HL-60 (cell line): ENCODE data around the gene DDRGK1.

Experiments
- GABPA ChIP-seq: IDR thresholded peaks from 2 replicates; pipeline ENCODE4 v1.6.1; 2012; ENCODE audit warnings: low read depth
- POLR2AphosphoS5 ChIP-seq: IDR thresholded peaks from 2 replicates; pipeline ENCODE4 v1.6.1; 2012; ENCODE audit warnings: low read depth
- TF ChIP-seq, protein P1 (sequence below): IDR thresholded peaks from one replicate; pipeline ENCODE4 v1.5.1; 2011; ENCODE audit warnings: low read length, control low read depth, inconsistent platforms; ENCODE audit not compliant: insufficient read depth
- TF ChIP-seq, protein P2 (sequence below): IDR thresholded peaks from 2 replicates; pipeline ENCODE4 v1.6.1; 2012; ENCODE audit warnings: low read depth; ENCODE audit not compliant: insufficient replicate concordance

DNA sequence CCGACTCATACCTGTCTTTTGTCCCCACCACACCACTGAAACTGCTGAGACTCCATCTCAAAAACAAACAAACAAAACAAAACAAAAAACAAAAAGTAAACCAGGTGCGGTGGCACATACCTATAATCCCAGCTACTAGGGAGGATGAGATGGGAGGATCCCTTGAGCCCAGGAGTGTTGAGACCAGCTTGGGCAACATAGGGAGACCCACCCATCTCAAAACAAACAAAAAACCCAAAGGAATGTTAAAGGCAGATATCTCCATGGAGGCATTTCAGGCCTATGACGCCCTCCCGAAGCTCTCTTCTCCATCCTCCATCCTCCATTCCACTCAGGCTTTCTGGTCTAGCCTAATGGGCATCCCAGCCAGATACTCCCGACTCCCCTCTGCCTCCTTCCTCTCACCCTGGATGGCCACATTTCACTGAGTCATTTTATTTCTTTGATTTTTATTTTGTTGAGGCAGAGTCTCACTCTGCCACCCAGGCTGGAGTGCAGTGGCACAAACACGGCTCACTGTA is 37.8 kb upstream of the DDRGK1 start:
- TF ChIP-seq, protein P1, sequence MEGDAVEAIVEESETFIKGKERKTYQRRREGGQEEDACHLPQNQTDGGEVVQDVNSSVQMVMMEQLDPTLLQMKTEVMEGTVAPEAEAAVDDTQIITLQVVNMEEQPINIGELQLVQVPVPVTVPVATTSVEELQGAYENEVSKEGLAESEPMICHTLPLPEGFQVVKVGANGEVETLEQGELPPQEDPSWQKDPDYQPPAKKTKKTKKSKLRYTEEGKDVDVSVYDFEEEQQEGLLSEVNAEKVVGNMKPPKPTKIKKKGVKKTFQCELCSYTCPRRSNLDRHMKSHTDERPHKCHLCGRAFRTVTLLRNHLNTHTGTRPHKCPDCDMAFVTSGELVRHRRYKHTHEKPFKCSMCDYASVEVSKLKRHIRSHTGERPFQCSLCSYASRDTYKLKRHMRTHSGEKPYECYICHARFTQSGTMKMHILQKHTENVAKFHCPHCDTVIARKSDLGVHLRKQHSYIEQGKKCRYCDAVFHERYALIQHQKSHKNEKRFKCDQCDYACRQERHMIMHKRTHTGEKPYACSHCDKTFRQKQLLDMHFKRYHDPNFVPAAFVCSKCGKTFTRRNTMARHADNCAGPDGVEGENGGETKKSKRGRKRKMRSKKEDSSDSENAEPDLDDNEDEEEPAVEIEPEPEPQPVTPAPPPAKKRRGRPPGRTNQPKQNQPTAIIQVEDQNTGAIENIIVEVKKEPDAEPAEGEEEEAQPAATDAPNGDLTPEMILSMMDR = no peak
- TF ChIP-seq POLR2AphosphoS5 (no peak), GABPA (no peak)
- TF ChIP-seq, protein P2, sequence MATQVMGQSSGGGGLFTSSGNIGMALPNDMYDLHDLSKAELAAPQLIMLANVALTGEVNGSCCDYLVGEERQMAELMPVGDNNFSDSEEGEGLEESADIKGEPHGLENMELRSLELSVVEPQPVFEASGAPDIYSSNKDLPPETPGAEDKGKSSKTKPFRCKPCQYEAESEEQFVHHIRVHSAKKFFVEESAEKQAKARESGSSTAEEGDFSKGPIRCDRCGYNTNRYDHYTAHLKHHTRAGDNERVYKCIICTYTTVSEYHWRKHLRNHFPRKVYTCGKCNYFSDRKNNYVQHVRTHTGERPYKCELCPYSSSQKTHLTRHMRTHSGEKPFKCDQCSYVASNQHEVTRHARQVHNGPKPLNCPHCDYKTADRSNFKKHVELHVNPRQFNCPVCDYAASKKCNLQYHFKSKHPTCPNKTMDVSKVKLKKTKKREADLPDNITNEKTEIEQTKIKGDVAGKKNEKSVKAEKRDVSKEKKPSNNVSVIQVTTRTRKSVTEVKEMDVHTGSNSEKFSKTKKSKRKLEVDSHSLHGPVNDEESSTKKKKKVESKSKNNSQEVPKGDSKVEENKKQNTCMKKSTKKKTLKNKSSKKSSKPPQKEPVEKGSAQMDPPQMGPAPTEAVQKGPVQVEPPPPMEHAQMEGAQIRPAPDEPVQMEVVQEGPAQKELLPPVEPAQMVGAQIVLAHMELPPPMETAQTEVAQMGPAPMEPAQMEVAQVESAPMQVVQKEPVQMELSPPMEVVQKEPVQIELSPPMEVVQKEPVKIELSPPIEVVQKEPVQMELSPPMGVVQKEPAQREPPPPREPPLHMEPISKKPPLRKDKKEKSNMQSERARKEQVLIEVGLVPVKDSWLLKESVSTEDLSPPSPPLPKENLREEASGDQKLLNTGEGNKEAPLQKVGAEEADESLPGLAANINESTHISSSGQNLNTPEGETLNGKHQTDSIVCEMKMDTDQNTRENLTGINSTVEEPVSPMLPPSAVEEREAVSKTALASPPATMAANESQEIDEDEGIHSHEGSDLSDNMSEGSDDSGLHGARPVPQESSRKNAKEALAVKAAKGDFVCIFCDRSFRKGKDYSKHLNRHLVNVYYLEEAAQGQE = no peak
